Measurements from ENCODE around the gene TSEN15.

The TSEN15 gene

DNA sequence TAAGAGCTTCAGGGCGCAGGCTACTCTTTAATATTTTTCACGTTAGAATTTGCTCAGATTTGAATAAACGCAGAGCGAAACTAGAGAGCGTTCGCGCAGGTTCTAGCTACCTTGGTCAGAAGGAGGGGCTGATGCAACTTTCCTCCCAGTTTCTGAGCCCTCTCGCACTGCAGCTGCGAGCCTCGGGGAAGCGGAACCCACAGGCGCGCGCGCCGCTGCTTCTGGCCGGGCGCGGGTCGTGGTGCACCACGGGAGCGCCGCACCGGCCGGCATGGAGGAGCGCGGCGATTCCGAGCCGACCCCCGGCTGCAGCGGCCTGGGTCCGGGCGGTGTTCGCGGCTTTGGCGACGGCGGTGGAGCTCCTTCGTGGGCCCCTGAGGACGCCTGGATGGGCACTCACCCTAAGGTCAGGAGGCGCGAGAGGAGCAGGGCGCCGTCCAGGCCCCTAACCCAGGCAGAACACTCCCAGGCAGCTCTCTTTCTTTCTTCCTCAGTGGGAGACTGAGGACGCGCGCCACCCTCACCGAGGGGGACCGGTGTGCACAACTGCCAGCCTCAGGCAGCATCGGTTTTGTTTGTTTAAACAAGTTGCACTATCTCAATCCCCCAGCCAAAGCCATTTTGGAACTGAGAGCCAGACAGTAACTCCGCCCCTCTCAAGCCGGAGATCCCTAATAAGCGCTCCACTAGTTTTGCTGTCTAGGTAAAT lies at the start of gene TSEN15:
Gene TSEN15, plus strand, starts transcription at position 246 of the 709 bp plus-strand sequence. Its CDS starts 26 bp downstream, at position 272.
- DNase-seq (ENCODE audit: low spot score) = peak; percentile 76

DNA sequence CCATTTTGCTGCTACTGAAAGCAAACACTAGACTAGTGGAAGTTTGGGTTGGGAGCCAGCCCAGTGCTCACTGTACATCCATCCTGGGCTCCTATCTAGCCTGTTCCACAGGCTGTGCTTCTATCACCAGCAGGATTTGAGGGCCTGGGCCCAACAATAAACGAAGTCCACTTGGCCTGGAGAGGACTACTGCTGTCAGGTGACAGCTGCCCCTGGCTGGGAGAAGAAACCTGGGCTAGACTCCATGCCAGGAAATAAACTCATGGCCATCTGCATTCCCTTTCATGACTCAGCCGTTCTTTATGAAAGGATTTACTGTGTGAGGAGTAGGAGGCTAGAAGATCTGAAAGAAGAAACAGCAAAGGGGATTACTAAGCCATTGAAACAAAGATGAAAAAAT lies 49.5 kb upstream of the TSEN15 start:
- DNase-seq (ENCODE audit: low spot score) = peak; percentile 40

DNA sequence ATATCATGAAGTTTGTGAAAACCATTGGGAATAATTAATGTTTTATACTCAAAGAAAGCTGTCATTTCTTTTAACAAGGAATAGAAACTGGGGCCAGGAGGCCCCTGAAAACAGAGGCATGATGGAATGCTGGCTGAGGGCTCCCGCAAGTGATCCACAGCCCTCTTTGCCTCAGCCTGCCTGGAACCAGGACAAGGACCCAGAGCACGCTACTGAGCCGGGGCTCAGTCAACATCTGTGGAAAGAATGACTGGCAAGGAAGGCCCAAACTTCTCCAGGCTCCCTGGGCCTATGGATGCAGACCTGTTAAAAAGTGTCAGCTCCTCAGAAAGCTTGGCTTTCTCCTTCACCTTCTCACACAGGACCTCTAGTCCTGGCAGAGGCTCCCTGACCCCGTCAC lies 46.6 kb upstream of the TSEN15 start:
- DNase-seq (ENCODE audit: low spot score) = no peak

DNA sequence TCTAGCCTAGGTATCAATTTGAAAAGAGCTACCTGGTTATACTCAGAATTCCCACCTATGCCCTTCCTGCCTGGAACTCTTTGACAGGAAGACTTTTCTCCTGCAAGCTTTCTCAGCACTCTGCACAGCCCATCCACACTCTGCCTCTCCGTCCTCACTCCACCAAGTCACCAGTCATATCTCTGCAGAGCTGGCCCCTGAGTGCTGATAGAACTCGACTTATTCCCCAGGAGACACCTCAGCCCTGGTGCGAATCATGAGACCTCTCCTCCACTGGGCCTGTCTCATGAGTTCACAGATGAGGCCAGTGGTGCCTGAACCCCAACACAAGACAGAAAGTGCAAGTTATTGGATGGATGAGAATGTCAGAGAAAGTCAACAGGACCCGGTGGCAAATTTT lies 46.0 kb upstream of the TSEN15 start:
- DNase-seq (ENCODE audit: low spot score) = no peak

DNA sequence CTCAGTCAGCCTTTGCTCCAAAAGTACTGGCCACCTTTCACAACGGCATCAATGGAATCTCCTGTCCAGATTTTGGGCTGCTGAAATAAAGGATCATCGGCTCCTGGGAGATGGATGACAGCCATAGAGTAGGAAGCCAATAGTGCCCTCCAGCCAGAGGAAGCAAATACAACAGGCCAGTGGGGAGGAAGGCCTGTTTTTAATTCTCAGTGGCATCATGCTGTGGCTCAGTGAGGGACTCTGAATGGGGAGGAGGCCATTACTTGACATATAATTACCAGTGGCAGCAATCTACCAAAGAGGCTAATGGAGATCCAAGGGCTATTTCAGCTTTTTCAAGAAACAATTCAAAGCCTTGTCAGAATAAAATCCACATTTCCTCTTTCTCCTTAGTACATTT lies 40.7 kb upstream of the TSEN15 start:
- DNase-seq (ENCODE audit: low spot score) = no peak

DNA sequence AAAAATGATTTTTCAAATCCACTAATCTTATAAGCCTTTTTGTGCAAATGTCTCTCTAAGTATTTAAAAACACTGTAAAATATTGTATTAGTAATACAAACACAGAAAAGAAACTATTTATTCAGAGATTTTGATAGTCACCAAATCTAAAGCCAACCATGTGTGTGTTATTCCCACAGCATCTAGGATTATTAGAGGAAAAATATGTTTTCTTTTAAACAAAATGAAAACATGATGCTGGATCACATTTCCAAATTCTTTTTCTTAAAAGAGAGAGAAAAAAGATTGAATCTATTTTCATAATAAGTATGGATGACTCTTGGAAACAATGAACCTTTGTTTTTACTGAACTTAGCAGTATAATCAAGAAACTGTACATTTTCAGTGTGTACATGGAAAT lies 39.3 kb upstream of the TSEN15 start:
- no peak for DNase-seq (ENCODE audit: low spot score)

DNA sequence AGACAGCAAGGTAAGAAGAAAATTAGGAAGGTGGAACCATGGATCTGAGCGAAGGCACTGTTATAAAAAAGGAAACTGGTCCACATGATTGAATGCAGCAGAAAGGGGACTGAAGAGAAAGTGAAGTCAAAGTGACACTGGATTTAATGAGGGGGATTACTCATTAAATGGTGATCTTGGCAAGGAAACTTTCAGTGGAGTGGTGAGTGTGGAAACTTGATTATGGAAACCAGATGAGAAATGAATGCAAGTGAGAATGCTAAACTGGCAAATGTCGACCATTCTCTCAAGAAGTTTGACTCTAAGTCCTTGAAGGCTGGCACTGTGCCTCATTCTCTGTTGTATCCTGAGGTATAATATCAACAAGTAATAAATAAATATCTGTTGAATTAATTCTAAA lies 37.3 kb upstream of the TSEN15 start:
- DNase-seq (ENCODE audit: low spot score) = no peak

DNA sequence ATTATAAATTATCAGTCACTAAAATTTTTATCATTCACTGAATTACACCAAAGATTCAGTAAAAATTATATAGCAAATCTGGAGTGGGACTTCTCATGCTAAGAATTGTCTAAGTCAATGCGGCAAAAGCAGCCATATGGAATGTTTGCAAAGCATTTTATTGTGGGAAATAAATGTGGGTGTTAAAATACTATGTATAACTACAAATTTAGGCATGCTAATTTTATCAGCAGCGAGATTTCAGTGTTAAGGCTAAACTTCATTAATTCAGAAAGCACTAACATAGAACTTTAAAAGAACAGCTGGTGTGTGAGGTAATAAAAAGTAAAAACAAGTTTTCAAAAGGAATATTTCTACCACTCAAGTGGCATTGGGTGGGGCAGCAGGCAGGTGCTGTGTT lies 35.4 kb upstream of the TSEN15 start:
- no peak for DNase-seq (ENCODE audit: low spot score)

DNA sequence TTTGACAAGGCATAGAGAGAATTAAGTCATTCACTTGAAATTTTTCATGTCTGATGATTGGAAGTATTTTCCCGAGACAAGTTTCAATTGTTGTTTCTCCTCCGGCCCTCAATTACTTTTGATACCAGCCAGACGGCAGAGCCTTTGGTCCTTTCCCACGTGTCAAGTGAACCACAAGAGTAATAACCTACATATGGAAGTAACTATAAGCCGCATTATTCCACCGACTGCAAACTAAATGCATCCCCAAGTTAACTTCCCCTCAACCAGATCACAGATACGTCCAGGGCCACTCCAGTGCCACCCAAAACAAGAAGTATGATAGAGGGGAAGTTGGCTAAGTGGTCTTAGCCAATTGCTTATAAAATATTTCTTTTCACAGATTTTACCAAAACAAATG lies 34.2 kb upstream of the TSEN15 start:
- DNase-seq (ENCODE audit: low spot score) = no peak

DNA sequence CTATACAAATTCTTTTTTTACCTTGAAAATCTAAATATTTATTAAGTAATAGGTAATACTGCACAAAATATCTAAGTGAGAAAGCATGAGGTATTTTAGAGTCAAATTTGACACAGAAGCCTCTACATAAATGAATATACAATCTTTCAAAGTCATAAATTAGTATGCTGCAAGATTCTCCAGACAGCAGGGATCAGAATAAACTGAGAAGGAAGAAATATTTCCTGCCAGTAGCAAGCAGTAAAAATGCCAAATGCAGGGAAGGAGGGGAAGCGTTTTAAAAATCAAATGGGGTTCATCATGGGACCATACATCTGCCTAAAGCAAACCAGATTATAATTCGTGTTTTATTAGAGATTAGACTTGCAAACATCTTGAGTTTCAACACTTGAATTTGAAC lies 32.9 kb upstream of the TSEN15 start:
- no peak for DNase-seq (ENCODE audit: low spot score)

DNA sequence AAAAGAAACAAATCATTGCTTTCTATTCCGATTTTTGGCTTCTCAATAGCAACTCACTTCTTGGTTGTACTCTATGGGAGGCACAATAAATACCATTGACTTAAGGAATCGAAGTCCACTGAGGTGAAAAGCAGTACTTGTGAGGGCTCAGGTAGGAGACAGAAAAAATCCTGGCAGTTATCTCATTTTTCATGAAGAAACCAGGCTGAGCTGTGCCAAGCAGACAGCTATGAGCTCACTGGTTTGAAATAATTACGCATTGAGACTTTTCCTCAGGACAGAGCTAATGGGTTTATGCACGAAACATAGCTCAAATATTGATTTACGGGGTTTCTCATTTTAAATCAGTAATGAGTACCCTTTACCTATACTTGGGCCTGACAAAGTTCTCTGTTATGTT lies 32.5 kb upstream of the TSEN15 start:
- no peak for DNase-seq (ENCODE audit: low spot score)

DNA sequence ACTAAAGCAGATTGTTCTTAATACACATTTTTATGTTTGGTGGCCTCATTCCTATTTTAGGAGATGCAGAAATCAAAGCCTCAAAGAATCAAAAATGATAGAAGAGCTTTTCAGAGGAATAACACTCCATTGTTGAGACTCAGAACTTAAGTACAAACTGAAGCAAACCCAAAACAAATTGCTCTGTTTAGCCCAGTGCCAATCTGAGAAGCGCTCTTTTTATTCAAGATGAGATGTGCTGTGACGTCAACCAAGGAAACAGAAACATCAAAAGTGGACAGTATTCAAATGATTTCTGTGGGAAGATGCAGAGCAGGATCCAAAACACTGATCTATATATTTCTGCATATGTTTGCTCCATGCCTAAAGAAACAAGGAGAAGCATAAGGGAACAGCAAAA lies 32.0 kb upstream of the TSEN15 start:
- DNase-seq (ENCODE audit: low spot score) = no peak

DNA sequence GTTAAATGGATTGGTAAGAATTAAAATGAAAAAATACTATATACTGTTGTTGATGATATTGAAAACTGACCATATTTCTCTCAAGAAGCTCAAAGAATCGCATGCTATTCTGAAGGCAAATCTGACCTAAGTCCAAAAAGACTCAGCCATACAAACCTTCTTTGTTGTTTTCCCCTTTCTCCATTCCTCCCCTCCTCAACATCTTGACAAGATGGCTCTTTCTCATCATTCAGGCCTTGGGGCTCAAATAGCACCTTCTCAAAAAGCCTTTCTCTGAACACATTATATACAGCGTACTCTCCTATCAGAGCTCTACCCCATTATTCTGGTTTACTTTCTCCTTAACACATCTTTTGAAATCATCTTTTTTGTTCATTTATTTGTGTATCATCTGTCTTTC lies 31.2 kb upstream of the TSEN15 start:
- no peak for DNase-seq (ENCODE audit: low spot score)

DNA sequence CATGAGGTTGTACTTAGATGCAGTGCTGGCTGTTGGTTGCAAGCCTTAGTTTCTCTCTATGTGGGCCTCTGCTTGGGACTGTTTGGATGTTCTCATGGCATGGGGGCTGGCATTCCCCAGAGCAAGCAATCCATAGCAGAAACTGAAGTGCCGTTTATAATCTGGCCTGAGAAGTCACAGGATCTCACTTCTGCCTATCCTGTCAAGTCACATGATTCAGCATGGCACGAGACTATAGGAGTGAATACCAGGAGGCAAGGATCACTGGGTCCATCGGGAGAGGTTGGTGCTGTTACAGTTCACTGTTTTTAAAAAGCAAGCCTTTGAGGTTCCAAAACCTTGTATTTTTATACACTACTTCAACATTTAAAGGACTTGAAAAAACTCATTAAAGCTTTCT lies 30.7 kb upstream of the TSEN15 start:
- no peak for DNase-seq (ENCODE audit: low spot score)

DNA sequence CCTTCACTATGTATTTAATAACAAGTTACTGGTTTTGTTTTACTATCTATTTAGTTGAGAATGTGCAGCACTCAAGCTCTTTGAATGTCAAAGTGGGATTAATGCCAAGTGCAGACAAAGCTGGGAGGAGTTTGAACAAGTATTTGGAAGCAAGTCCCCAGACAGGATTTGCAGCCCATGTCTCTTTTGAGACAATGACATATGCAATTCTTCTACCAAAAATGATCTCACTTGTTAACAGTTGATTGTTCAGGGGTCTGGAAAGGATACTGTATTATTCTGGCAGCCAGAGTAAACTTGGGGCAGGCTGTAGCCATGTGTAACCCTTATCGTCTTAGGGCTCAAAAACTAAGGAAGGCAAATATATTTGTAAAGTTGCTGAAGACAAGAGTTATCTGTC lies 29.8 kb upstream of the TSEN15 start:
- no peak for DNase-seq (ENCODE audit: low spot score)

DNA sequence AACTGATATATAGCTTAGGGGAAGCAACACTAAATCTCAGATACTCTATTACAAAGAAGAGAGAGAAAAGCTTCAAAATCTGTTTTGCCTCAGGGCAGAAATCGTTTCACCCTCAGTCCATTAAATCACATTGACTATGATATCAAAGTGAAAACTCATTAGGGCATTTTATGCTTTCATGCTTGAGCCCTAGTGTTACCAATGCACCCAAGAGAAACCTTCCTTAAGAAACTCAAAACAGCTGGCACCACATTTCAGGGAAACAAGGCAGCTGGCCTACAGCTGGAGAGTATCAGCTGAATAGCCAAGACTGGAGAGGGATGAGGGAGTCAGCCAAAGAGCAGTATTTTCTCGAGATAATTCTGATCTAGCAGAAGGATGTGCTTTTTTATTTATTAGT lies 28.9 kb upstream of the TSEN15 start:
- DNase-seq (ENCODE audit: low spot score) = no peak

DNA sequence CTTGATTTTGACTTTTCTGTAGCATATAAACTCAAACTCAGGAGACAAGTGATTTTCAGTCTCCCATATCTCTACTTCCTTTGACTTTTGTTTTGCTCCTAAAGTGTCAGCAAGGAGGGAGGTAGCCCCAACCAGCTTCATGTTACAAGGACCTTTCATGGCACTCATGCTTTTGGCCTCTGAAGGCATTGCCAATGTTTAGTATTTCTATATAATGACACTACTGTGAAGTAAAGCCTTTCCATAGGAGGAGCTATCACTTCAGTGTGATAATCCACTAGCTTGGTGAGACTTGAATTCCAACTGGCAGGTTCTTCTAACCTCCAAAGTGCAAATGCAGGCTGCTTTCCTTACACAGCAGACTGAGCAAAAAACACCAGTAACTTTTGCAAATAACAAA lies 28.4 kb upstream of the TSEN15 start:
- DNase-seq (ENCODE audit: low spot score) = no peak

DNA sequence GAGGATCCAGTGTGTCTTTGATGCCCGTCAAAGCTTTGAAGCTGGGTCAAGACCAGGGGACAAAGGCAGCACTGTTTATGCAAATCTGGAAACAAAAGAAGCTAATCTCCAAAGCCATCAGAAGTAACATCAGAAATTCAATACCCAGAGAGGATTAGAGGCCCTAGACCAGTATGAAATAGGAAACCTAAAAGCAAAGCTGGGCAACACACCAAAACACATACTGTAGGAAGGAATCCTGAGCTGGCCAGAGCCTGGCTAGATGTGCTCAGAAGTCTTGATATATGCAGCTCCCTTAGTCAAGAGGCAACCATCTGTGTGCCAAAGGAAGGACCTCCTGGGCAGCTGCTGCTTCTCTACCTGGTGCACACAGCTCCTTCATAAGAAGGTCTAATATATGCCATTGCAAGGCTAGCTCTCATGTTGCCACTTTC lies 26.3 kb upstream of the TSEN15 start:
- DNase-seq (ENCODE audit: low spot score) = peak; percentile 50

DNA sequence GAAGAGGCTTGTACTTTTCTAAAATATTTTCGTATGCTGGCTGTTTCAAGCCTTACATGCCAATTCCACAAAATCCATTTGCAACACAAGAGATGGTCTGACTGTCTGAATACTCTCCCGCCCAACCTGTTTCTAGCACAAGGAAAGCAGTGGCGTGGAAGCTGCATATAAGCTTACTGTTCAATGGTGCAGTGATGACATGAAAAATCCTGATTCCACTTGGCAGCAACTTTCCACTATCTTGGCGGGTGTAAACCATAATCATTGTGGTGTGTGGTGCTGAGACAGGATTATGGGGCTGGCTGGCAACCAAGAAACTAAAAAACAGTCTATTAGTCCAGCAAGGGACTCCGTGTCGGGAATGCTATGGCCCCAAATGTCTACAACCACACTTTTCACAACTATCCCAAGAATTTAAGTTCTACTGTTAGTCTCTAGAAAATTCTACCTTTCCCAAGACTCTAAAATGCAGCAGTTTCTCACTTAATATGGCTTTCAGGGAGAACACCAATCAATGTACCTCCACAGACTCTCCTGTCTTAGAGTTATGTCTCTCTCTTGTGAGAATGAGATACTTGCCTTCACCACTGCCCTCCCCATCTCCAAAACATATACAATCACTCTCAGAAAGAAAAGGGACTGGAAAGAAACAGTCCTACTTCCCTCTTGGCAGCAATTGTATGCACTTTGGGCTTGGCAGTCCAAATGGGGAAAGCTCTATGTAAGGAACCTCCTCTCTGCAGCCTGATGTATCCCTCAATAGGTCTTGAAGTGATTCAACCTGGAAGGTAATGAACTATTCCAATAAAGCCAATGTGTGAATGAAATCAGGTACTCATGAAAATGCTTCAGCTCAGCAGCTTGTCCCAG lies 23.5 kb upstream of the TSEN15 start:
- no peak for DNase-seq (ENCODE audit: low spot score)

DNA sequence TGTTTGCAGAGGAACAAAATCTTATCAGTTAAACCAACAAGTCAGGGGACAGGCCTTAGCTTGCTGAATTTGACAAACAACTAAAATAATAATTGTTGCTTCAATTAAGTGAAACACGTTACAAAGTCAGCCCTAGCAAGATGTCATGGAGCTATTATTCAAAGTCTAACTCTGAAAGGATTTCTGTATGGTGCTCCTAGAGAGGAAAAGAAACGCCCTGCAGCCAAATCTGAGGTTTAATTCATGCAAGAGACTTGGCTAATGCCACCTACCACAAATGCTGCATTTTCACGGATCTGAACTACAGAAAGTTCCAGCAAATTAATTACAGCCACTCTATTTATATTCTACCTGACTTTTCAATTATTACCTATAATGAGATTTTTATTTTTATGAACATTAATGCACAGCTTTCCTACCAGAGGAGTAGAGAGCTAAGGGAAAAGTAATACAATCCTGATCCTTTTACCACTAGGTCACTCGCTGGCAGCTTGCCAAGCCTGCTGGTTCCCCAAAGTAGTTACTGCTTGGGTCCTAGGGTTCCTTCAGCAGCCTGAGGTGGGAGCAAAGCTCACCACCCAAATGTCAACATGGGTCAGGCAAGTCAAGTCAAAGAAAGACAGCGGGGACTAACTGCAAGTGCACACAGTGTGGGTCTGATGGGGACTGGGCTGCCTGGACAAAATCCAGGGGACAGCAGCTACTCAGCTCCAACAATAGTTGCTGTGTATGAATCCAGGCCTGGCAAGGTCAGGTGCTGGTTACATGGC lies 22.5 kb upstream of the TSEN15 start:
- no peak for DNase-seq (ENCODE audit: low spot score)

DNA sequence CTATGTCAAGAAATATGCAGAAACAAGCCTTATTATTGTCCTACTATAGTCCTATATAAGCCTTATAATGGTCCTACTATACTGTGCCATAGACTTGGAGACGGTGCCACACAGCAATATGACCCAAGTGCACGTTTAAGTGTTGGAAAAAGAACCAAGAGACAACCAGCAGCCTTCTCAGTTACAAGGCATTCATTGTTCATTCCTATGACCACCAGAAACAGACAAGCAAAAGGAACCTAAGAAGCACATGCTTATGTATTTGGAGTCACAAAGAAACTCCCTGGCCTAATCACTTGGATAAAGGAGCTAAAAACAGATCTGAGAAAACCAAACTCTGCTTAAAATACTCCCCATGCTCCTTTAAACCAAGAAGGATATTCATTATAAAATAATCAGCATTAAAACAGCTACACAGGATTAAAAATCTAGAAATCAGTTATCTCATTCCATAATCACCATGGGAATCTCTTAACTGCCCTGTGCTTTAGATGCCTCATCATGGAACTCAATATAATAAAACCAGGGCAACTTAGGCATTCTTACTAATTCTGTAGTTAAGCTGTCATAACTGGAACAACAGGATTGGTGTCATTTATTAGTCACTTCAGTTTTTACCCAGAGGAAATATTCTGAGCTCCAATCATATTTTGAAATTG lies 21.0 kb upstream of the TSEN15 start:
- DNase-seq (ENCODE audit: low spot score) = no peak

DNA sequence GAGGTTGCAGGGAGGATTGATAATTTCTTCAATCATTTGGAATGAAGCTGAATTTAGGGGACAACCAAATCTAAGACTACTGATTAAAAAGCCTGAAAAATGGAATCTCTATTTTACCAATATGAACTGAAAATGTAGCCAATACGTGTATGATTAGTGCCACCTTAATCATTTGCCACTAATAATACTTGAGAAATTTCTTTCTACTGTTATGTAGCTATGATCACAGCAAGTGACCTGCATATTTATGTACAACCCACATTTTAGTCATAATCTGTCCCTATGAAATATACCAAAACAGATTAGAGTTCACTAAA lies 20.5 kb upstream of the TSEN15 start:
- DNase-seq (ENCODE audit: low spot score) = no peak

Data from iPS-NIHi11 (cell line).